ENCODE results near the gene PDE4D. TPM values are rescaled to one million over a fixed set of nuclear protein-coding genes. Genes with fewer than 3 reads are reported as not detected.

PDE4D gene
- total RNA-seq, 1 experiment from 2014 or later, result 2.4 TPM

- Histone ChIP-seq H3K27me3 (ENCODE audit: control insufficient read depth, insufficient read depth, low read length) (no peaks in the 10 kb centered on the region), H3K9me3 (ENCODE audit: control insufficient read depth, insufficient read depth, low read depth, low read length) (no peaks in the 10 kb centered on the region), H3K36me3 (ENCODE audit: control insufficient read depth, insufficient read depth, low read length) (no peaks in the 10 kb centered on the region; the same call in 1 of the 2 replicates), H3K27ac (ENCODE audit: low read length) (no peak overlapping the region), H3K4me1 (ENCODE audit: control insufficient read depth, insufficient read depth, low read length) (no peaks in the 10 kb centered on the region), H3K4me3 (ENCODE audit: low read depth in 2 of 2, low read length in 2 of 2) (no peak overlapping the region)
- intact Hi-C loops (cut with micrococcal nuclease; ENCODE audit: unreplicated experiment), result no loop called here
- no peak for ATAC-seq
- no TSS peak for BruUV-seq (replicated peaks)
- DNase-seq (ENCODE audit: low read depth, low spot score), result no peak
- ChIA-PET POLR2A (no interaction called here), CTCF (no interaction called here)
- no peak for TF ChIP-seq CTCF (IDR thresholded peaks at IDR 0.05)
- no peak for TF ChIP-seq TCF7L2 (IDR thresholded peaks at IDR 0.05; ENCODE audit: low read depth, low read length)
- TF ChIP-seq POLR2AphosphoS5 (IDR thresholded peaks at IDR 0.05; ENCODE audit: low read depth, low read length), result no peak
- no peak for TF ChIP-seq SIN3A (IDR thresholded peaks at IDR 0.05; ENCODE audit: borderline replicate concordance, insufficient read depth, low read depth, low read length)
- TF ChIP-seq REST (IDR thresholded peaks at IDR 0.05; ENCODE audit: insufficient read depth in 1 of 2, low read depth in 2 of 2, low read length in 1 of 2), result no peak
- in situ Hi-C loops (cut with HindIII; ENCODE audit: low pct_unique_long_range_greater_than_20kb, low sequenced_read_pairs), result no loop called here
These were observed 199.1 kb downstream of the PDE4D start for GRCh38 chr5:59694411-59694810.

GRCh38 chr5:59693492-59694309 lies 199.8 kb downstream of the PDE4D start:
- Histone ChIP-seq H3K4me1 (ENCODE audit: control insufficient read depth, insufficient read depth, low read length) (no peaks in the 10 kb centered on the region), H3K27me3 (ENCODE audit: control insufficient read depth, insufficient read depth, low read length) (no peaks in the 10 kb centered on the region), H3K9me3 (ENCODE audit: control insufficient read depth, insufficient read depth, low read depth, low read length) (no peaks in the 10 kb centered on the region), H3K27ac (ENCODE audit: low read length) (no peak overlapping the region), H3K36me3 (ENCODE audit: control insufficient read depth, insufficient read depth, low read length) (no peaks in the 10 kb centered on the region; the same call in 1 of the 2 replicates), H3K4me3 (ENCODE audit: low read depth in 2 of 2, low read length in 2 of 2) (no peak overlapping the region)
- ChIA-PET CTCF (no interaction called here), POLR2A (no interaction called here)
- in situ Hi-C loops (cut with HindIII; ENCODE audit: low pct_unique_long_range_greater_than_20kb, low sequenced_read_pairs) (no loop called here), intact Hi-C loops (cut with micrococcal nuclease; ENCODE audit: unreplicated experiment) (no loop called here)
- TF ChIP-seq POLR2AphosphoS5 (IDR thresholded peaks at IDR 0.05; ENCODE audit: low read depth, low read length) (no peak), CTCF (IDR thresholded peaks at IDR 0.05) (no peak), SIN3A (IDR thresholded peaks at IDR 0.05; ENCODE audit: borderline replicate concordance, insufficient read depth, low read depth, low read length) (no peak), REST (IDR thresholded peaks at IDR 0.05; ENCODE audit: insufficient read depth in 1 of 2, low read depth in 2 of 2, low read length in 1 of 2) (no peak), TCF7L2 (IDR thresholded peaks at IDR 0.05; ENCODE audit: low read depth, low read length) (no peak)
- BruUV-seq (replicated peaks), result no TSS peak
- ATAC-seq (no peak), DNase-seq (ENCODE audit: low read depth, low spot score) (no peak)
